ENCODE data around the gene SYCN. TPM values are rescaled to one million over a fixed set of nuclear protein-coding genes. Genes with fewer than 3 reads are reported as not detected.

SYCN gene
- polyA plus RNA-seq, 3 donors = not detected

- Histone ChIP-seq H2AFZ (ENCODE audit: insufficient read depth, low read depth, low read length, poor library complexity, severe bottlenecking) (no peak overlapping the region), H4K20me1 (ENCODE audit: insufficient read depth, low read length) (no peaks in the 10 kb centered on the region), H3K9me3 (replicated peaks in 1 of 2; ENCODE audit: control insufficient read depth in 1 of 2, insufficient read depth in 1 of 2, low read length in 2 of 2) (no peaks in the 10 kb centered on the region), H3K4me3 (replicated peaks in 1 of 3; ENCODE audit: low read depth in 2 of 3, low read length in 3 of 3) (no peak overlapping the region), H3K79me2 (ENCODE audit: insufficient read depth, low read length) (no peaks in the 10 kb centered on the region), H3K27me3 (ENCODE audit: control insufficient read depth in 2 of 2, insufficient read depth in 2 of 2, low read length in 2 of 2) (peaks cover 0 to 9% of the 10 kb centered on the region in 2 donors), H3K27ac (ENCODE audit: low read depth in 1 of 2, low read length in 2 of 2) (no peak overlapping the region), H3K36me3 (replicated peaks in 1 of 2; ENCODE audit: control insufficient read depth in 1 of 2, insufficient read depth in 2 of 2, low read length in 2 of 2) (no peaks in the 10 kb centered on the region), H3K4me1 (ENCODE audit: control insufficient read depth in 1 of 2, insufficient read depth in 2 of 2, low read length in 2 of 2) (no peaks in the 10 kb centered on the region), H3K4me2 (replicated peaks; ENCODE audit: extremely low read depth, low read length, poor library complexity, severe bottlenecking) (no peak overlapping the region), H3K9ac (ENCODE audit: insufficient read depth, low read length, poor library complexity, severe bottlenecking) (no peak overlapping the region)
- no peaks in the 10 kb centered on the region for H3K4me1 Mint-ChIP-seq
- peaks cover 17 to 21% (median 19%) of the 10 kb centered on the region in 3 donors for H3K27me3 Mint-ChIP-seq (ENCODE audit: low read depth in 3 of 3)
- no peak overlapping the region for H3K27ac Mint-ChIP-seq
- intact Hi-C loops (cut with micrococcal nuclease) = no loop called here
- no peaks in the 10 kb centered on the region for H3K36me3 Mint-ChIP-seq
- H3K9me3 Mint-ChIP-seq = peaks cover 0 to 2% (median under 1%) of the 10 kb centered on the region in 7 donors
- no peak for DNase-seq
- TF ChIP-seq, protein P1, sequence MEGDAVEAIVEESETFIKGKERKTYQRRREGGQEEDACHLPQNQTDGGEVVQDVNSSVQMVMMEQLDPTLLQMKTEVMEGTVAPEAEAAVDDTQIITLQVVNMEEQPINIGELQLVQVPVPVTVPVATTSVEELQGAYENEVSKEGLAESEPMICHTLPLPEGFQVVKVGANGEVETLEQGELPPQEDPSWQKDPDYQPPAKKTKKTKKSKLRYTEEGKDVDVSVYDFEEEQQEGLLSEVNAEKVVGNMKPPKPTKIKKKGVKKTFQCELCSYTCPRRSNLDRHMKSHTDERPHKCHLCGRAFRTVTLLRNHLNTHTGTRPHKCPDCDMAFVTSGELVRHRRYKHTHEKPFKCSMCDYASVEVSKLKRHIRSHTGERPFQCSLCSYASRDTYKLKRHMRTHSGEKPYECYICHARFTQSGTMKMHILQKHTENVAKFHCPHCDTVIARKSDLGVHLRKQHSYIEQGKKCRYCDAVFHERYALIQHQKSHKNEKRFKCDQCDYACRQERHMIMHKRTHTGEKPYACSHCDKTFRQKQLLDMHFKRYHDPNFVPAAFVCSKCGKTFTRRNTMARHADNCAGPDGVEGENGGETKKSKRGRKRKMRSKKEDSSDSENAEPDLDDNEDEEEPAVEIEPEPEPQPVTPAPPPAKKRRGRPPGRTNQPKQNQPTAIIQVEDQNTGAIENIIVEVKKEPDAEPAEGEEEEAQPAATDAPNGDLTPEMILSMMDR (IDR thresholded peaks at IDR 0.05) = no peak
- 68% methylated on average over 5 of the region's 7 CpGs for WGBS (ENCODE audit: insufficient coverage)
- no peak overlapping the region for H3K4me3 Mint-ChIP-seq
Observed at GRCh38 chr19:39209196-39209595, 5.1 kb upstream of the SYCN start.

GRCh38 chr19:39208175-39208795 lies 4.2 kb upstream of the SYCN start:
- peak overlapping the region in 1 of 7 donors; percentile 46 for H3K27ac Mint-ChIP-seq
- peaks cover 0 to 18% of the 10 kb centered on the region in 2 donors for H3K27me3 ChIP-seq (ENCODE audit: control insufficient read depth in 2 of 2, insufficient read depth in 2 of 2, low read length in 2 of 2)
- H3K36me3 Mint-ChIP-seq = no peaks in the 10 kb centered on the region
- H3K4me1 Mint-ChIP-seq = no peaks in the 10 kb centered on the region
- no peak for DNase-seq
- 89% methylated on average over 9 of the region's 9 CpGs for WGBS (ENCODE audit: insufficient coverage)
- no peaks in the 10 kb centered on the region for H3K4me1 ChIP-seq (ENCODE audit: control insufficient read depth in 1 of 2, insufficient read depth in 2 of 2, low read length in 2 of 2)
- TF ChIP-seq, protein P1 (IDR thresholded peaks at IDR 0.05) = no peak
- intact Hi-C loops (cut with micrococcal nuclease) = no loop called here
- H3K27ac ChIP-seq (ENCODE audit: low read depth in 1 of 2, low read length in 2 of 2) = no peak overlapping the region
- H3K4me3 ChIP-seq (replicated peaks in 1 of 3; ENCODE audit: low read depth in 2 of 3, low read length in 3 of 3) = no peak overlapping the region
- peaks cover 27 to 30% (median 28%) of the 10 kb centered on the region in 3 donors for H3K27me3 Mint-ChIP-seq (ENCODE audit: low read depth in 3 of 3)
- H3K9me3 ChIP-seq (replicated peaks in 1 of 2; ENCODE audit: control insufficient read depth in 1 of 2, insufficient read depth in 1 of 2, low read length in 2 of 2) = no peaks in the 10 kb centered on the region
- H3K4me3 Mint-ChIP-seq = no peak overlapping the region
- no peaks in the 10 kb centered on the region for H4K20me1 ChIP-seq (ENCODE audit: insufficient read depth, low read length)
- no peaks in the 10 kb centered on the region for H3K36me3 ChIP-seq (replicated peaks in 1 of 2; ENCODE audit: control insufficient read depth in 1 of 2, insufficient read depth in 2 of 2, low read length in 2 of 2)
- no peak overlapping the region for H2AFZ ChIP-seq (ENCODE audit: insufficient read depth, low read depth, low read length, poor library complexity, severe bottlenecking)
- no peak overlapping the region for H3K4me2 ChIP-seq (replicated peaks; ENCODE audit: extremely low read depth, low read length, poor library complexity, severe bottlenecking)
- H3K9ac ChIP-seq (ENCODE audit: insufficient read depth, low read length, poor library complexity, severe bottlenecking) = no peak overlapping the region
- H3K79me2 ChIP-seq (ENCODE audit: insufficient read depth, low read length) = no peaks in the 10 kb centered on the region
- H3K9me3 Mint-ChIP-seq = peaks cover 0 to 4% (median 2%) of the 10 kb centered on the region in 7 donors
